ENCODE measurements around the gene ROBO1. TPM values are rescaled to one million over a fixed set of nuclear protein-coding genes. Genes with fewer than 3 reads are reported as not detected.

The ROBO1 gene
- total RNA-seq, 2 experiments from 2014 or later, result 0.36 to 0.69 TPM

DNA sequence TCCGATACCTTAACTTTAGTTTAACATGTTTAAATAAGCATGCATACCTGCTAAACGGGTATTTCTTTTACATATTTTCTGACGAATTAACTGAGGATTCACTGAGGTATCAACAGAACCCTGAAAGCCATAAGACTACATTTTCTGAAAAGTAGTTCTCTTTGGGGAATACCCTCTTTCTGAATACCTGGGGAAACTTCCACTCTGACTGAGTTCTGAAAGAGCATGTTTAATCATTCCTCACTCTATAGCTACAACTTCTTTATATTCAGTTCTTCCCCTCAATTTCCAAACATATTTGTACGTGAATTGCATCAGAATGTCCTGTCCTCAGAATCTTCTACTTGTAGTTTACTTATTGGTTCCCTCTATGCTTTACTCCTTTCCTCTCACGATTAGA, 403.0 kb downstream of the ROBO1 start:
- no peak for DNase-seq
- H3K4me3 ChIP-seq (ENCODE audit: low read length), result no peak overlapping the region
- no peak overlapping the region for H3K4me3 Mint-ChIP-seq
- no peaks in the 10 kb centered on the region for H3K36me3 ChIP-seq (ENCODE audit: insufficient read depth, low read length)
- ATAC-seq (ENCODE audit: poor library complexity), result no peak
- CTCF ChIA-PET, result no interaction called here
- H3K9me3 Mint-ChIP-seq, result peaks cover 2% of the 10 kb centered on the region
- H3K36me3 Mint-ChIP-seq (ENCODE audit: low read depth), result no peaks in the 10 kb centered on the region
- peaks cover 0 to 4% of the 10 kb centered on the region in 2 experiments for H3K9me3 ChIP-seq (ENCODE audit: control insufficient read depth in 1 of 2, insufficient read depth in 1 of 2, low read length in 2 of 2)
- H3K27ac ChIP-seq (ENCODE audit: low read depth in 1 of 2, low read length in 2 of 2), result no peak overlapping the region
- H3K4me1 ChIP-seq (ENCODE audit: insufficient read depth, low read length), result no peaks in the 10 kb centered on the region
- POLR2A ChIA-PET, result no interaction called here
- intact Hi-C loops (cut with DNase I, micrococcal nuclease), result no loop called here
- no peaks in the 10 kb centered on the region for H3K4me1 Mint-ChIP-seq (ENCODE audit: low read depth)
- H3K27me3 ChIP-seq (ENCODE audit: control insufficient read depth in 1 of 2, insufficient read depth in 2 of 2, low read length in 2 of 2), result no peaks in the 10 kb centered on the region
- TF ChIP-seq, protein P1, sequence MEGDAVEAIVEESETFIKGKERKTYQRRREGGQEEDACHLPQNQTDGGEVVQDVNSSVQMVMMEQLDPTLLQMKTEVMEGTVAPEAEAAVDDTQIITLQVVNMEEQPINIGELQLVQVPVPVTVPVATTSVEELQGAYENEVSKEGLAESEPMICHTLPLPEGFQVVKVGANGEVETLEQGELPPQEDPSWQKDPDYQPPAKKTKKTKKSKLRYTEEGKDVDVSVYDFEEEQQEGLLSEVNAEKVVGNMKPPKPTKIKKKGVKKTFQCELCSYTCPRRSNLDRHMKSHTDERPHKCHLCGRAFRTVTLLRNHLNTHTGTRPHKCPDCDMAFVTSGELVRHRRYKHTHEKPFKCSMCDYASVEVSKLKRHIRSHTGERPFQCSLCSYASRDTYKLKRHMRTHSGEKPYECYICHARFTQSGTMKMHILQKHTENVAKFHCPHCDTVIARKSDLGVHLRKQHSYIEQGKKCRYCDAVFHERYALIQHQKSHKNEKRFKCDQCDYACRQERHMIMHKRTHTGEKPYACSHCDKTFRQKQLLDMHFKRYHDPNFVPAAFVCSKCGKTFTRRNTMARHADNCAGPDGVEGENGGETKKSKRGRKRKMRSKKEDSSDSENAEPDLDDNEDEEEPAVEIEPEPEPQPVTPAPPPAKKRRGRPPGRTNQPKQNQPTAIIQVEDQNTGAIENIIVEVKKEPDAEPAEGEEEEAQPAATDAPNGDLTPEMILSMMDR (IDR thresholded peaks at IDR 0.05), result no peak
- H3K27me3 Mint-ChIP-seq, result no peaks in the 10 kb centered on the region
- H3K27ac Mint-ChIP-seq, result no peak overlapping the region

DNA sequence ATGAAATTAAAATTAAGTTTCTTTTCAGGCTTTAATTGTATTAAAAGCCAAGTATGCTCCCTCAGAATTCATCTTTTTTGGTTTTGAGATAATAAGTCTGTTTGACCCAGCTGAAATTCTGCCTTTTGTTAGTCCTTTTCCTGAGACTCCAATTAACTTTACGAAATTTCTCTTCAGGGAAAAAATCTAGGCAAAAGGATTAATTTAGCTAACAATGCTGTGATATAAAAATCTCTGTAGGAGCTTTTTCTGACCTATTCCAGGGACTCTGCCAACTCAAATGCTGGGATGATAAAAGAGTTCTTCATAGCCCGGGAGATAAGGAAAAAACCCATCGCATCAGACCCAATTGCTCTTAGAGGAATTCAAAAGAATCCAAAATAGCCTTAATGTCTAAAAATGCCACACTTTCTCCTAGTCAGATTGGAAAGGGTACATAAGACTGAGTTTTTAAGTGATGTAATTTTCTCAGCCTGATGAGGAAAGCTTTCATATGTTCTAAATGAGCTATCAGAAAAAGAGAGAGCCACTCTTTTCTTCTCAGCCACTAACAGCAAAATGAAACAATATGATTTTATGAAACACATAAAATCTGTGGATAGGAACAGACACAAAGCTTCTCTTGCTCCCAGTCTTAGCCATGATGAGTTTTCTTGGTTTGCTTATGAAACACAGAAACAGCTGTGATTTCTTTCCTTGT, 405.1 kb downstream of the ROBO1 start:
- Histone ChIP-seq H3K27me3 (ENCODE audit: control insufficient read depth in 1 of 2, insufficient read depth in 2 of 2, low read length in 2 of 2) (no peaks in the 10 kb centered on the region), H3K36me3 (ENCODE audit: insufficient read depth, low read length) (no peaks in the 10 kb centered on the region), H3K27ac (ENCODE audit: low read depth in 1 of 2, low read length in 2 of 2) (no peak overlapping the region), H3K4me1 (ENCODE audit: insufficient read depth, low read length) (no peaks in the 10 kb centered on the region), H3K4me3 (ENCODE audit: low read length) (no peak overlapping the region), H3K9me3 (ENCODE audit: control insufficient read depth in 1 of 2, insufficient read depth in 1 of 2, low read length in 2 of 2) (peaks cover 0 to 4% of the 10 kb centered on the region in 2 experiments)
- Mint-ChIP-seq H3K4me1 (ENCODE audit: low read depth) (no peaks in the 10 kb centered on the region), H3K9me3 (peaks cover 2% of the 10 kb centered on the region), H3K36me3 (ENCODE audit: low read depth) (no peaks in the 10 kb centered on the region), H3K27ac (no peak overlapping the region), H3K4me3 (no peak overlapping the region), H3K27me3 (no peaks in the 10 kb centered on the region)
- POLR2A ChIA-PET, result no interaction called here
- ATAC-seq (ENCODE audit: poor library complexity) (no peak), DNase-seq (no peak)
- TF ChIP-seq, protein P1 (IDR thresholded peaks at IDR 0.05), result no peak
- intact Hi-C loops (cut with DNase I, micrococcal nuclease), result loop anchor here in 1 of 2 experiments (2.0 kb wide), 1 partner anchor 20 kb away; no protein-coding TSS in a partner anchor
- CTCF ChIA-PET, result no interaction called here

DNA sequence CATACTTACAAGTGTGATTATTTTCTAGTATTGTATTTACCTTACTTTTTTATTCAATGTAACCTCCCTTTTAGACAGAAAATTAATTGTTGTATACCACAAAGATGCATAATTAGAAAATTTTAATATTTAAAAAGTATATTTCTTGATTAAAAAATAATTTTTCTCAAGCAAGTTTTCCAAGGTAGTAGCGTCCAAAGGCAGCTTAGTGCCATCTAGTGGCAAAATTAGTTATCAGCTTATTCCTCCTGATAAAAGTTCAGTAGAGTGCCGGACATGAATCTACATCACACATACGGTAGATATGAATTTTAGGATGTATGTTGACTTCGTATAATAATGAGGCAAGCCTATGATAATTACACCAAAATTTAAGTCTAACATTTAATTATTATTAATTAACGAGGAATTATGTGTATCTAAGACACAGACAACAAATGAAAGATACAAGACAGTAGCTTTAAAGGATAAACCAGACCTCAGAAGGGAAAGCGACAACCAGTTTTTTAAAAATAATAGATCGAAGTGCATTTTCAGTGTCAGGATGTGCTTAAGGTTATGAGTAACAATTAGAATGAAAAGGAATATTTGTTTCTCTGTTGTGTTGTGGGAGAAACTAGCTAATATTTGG, 405.9 kb downstream of the ROBO1 start:
- no peak for DNase-seq
- Histone ChIP-seq H3K27me3 (ENCODE audit: control insufficient read depth in 1 of 2, insufficient read depth in 2 of 2, low read length in 2 of 2) (no peaks in the 10 kb centered on the region), H3K9me3 (ENCODE audit: control insufficient read depth in 1 of 2, insufficient read depth in 1 of 2, low read length in 2 of 2) (peaks cover 0 to 4% of the 10 kb centered on the region in 2 experiments), H3K27ac (ENCODE audit: low read depth in 1 of 2, low read length in 2 of 2) (no peak overlapping the region), H3K4me3 (ENCODE audit: low read length) (no peak overlapping the region), H3K4me1 (ENCODE audit: insufficient read depth, low read length) (no peaks in the 10 kb centered on the region), H3K36me3 (ENCODE audit: insufficient read depth, low read length) (no peaks in the 10 kb centered on the region)
- H3K36me3 Mint-ChIP-seq (ENCODE audit: low read depth), result no peaks in the 10 kb centered on the region
- H3K27me3 Mint-ChIP-seq, result no peaks in the 10 kb centered on the region
- TF ChIP-seq, protein P1 (IDR thresholded peaks at IDR 0.05), result no peak
- ATAC-seq (ENCODE audit: poor library complexity), result no peak
- no peaks in the 10 kb centered on the region for H3K4me1 Mint-ChIP-seq (ENCODE audit: low read depth)
- H3K4me3 Mint-ChIP-seq, result no peak overlapping the region
- H3K9me3 Mint-ChIP-seq, result peaks cover 2% of the 10 kb centered on the region
- CTCF ChIA-PET, result no interaction called here
- intact Hi-C loops (cut with DNase I, micrococcal nuclease), result loop anchor here in 1 of 2 experiments (2.0 kb wide), 1 partner anchor 19 kb away; no protein-coding TSS in a partner anchor
- POLR2A ChIA-PET, result no interaction called here
- H3K27ac Mint-ChIP-seq, result no peak overlapping the region

Data from CD4-positive, alpha-beta T cell (primary cell).